Body of pancreas (tissue), 4 donors: Measurements from ENCODE around the gene CACNA1C. TPM values are rescaled to one million over a fixed set of nuclear protein-coding genes. Genes with fewer than 3 reads are reported as not detected.

Experiments used
- ATAC-seq: fragments of 150-250 bp; one replicate; pipeline ENCODE4 v1.9.1; 2016
- DNase-seq, 4 donors: peaks; one replicate each; pipeline ENCODE4 v3.0.0-alpha.2; 2019
- H3K27ac ChIP-seq, 4 donors: fragments of 200-600 bp; sonication (generic); 1 replicate in 3 of 4; 2 replicates in 1 of 4; pipeline versions ENCODE4 v1.5.1 to v1.6.1; 2016 to 2019; ENCODE audit warnings: mild to moderate bottlenecking in 1 of 4, mixed read lengths in 1 of 4, moderate library complexity in 1 of 4
- H3K27me3 ChIP-seq, 2 donors: fragments of 200-600 bp; sonication (generic); one replicate each; pipeline ENCODE4 v1.6.0; 2016; ENCODE audit warnings: mild to moderate bottlenecking in 1 of 2
- H3K36me3 ChIP-seq, 2 donors: fragments of 200-600 bp; sonication (generic); replicated peaks in 1 of 2; 2 replicates each; pipeline ENCODE4 v1.5.1; 2016; ENCODE audit warnings: low read depth in 2 of 2; ENCODE audit not compliant: insufficient read depth in 1 of 2
- H3K4me1 ChIP-seq: fragments of 200-600 bp; sonication (generic); one replicate; pipeline ENCODE4 v1.6.0; 2016
- H3K4me3 ChIP-seq, 2 donors: fragments of 200-600 bp; sonication (generic); 1 replicate in 1 of 2; 2 replicates in 1 of 2; pipeline ENCODE4 v1.5.1; 2016 to 2019
- H3K9me3 ChIP-seq, 3 donors: fragments of 200-600 bp; sonication (generic); 1 replicate in 2 of 3; 2 replicates in 1 of 3; pipeline ENCODE4 v1.5.1; 2016
- POLR2A ChIP-seq, 3 donors: fragments of 450-650 bp; IDR thresholded peaks; one replicate each; pipeline ENCODE4 v1.6.1; 2016; ENCODE audit warnings: antibody characterized with exemption in 3 of 3, mild to moderate bottlenecking in 2 of 3
- WGBS, 2 donors: methylation state at CpG; one replicate each; pipeline ENCODE4 v1.1.5; 2017; 5-methylcytosine and 5-hydroxymethylcytosine counted together
- intact Hi-C: fragments of 100-400 bp; cut with DNase I; formaldehyde crosslinking; loops from one replicate; pipeline ENCODE4 v1.15.1; 2023
- total RNA-seq, 2 donors: library from RNA; depleted of rRNA; stranded (reverse); fragments of >200 nt; gene quantifications; one replicate each; pipeline ENCODE4 v1.1.0, GENCODE V29; 2016
- TF ChIP-seq, protein P1 (sequence below), 7 experiments: fragments of 450-650 bp in 4 of 7; fragments of 200-600 bp in 3 of 7; sonication (generic) in 3 of 7; IDR thresholded peaks; one replicate each; pipeline ENCODE4 v1.5.1; 2016 to 2019; ENCODE audit warnings: antibody characterized with exemption in 7 of 7

The CACNA1C gene
- total RNA-seq, 2 donors from 2014 or later, result 2.3 to 4.4 TPM

DNA sequence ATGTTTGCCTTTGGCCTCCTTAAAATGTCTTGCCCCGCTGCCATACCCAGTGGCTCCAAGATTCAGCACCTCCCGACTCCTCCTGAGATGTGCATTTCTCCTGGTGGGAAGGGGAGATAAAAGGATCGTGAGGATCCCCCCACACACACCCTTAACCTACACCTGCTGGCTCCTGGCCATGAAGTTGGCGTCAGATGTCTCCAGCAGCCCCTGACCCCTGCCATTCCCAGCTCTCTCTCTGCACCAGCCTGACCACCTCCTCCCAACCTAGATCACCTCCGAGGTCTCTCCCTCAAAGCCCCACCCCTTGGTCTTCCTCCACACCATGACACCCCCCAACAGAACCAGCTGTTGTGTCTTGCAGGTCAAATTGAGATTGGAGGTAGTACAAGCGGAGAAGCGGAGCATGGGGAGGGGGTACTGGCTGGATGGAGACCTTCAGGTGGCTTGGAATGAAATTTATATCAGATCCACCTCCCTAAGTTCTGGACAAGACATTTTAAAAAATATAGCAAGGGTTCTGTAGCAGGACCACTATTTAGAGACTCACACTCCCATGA, 590.9 kb downstream of the CACNA1C start:
- H3K36me3 ChIP-seq, result no peaks in the 10 kb centered on the region
- H3K27ac ChIP-seq, result no peak overlapping the region
- ATAC-seq (no peak), DNase-seq (no peak)
- intact Hi-C loops, result no loop called here
- 61 to 72% methylated on average over 7 of the region's 7 CpGs for WGBS, 2 donors
- no peak overlapping the region for H3K4me3 ChIP-seq
- no peaks in the 10 kb centered on the region for H3K4me1 ChIP-seq
- TF ChIP-seq POLR2A (IDR thresholded peaks at IDR 0.05), result no peak
- TF ChIP-seq, protein P1, sequence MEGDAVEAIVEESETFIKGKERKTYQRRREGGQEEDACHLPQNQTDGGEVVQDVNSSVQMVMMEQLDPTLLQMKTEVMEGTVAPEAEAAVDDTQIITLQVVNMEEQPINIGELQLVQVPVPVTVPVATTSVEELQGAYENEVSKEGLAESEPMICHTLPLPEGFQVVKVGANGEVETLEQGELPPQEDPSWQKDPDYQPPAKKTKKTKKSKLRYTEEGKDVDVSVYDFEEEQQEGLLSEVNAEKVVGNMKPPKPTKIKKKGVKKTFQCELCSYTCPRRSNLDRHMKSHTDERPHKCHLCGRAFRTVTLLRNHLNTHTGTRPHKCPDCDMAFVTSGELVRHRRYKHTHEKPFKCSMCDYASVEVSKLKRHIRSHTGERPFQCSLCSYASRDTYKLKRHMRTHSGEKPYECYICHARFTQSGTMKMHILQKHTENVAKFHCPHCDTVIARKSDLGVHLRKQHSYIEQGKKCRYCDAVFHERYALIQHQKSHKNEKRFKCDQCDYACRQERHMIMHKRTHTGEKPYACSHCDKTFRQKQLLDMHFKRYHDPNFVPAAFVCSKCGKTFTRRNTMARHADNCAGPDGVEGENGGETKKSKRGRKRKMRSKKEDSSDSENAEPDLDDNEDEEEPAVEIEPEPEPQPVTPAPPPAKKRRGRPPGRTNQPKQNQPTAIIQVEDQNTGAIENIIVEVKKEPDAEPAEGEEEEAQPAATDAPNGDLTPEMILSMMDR (IDR thresholded peaks at IDR 0.05), result no peak
- H3K9me3 ChIP-seq, result no peaks in the 10 kb centered on the region
- H3K27me3 ChIP-seq, result no peaks in the 10 kb centered on the region

DNA sequence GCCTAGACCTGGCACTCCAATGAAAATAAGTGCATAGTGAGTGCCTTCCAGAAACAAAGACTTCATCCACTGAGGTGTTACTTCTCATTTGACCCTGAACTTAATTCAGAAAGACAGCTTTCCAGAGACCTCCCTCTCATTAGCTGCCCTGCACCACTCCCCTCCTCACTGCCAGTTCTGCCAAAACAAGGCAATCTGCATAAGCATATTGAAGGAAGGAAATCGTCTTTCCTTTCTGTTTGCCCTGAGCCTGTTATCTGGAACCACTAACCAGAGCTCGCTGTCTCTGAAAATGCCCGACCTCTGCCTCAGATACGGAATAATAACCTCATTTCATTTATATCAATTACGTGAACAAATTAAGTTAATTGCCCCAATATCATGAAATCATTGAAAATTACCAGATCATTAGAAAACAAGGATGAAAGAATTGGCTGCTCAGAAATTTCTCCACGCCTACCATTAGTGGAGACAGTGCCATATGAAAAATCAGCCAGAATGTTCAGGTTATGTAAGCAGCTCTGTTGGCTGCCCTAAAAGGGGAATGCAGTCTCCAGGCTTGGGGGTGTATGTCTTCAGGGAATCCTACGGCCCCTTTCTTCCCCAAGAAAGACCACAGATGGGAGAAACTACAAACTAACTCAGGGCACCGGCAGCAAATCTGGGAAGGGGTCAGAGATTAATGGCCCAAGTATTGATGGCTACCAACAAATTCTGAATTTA, 592.1 kb downstream of the CACNA1C start:
- intact Hi-C loops, result no loop called here
- H3K4me3 ChIP-seq, result no peak overlapping the region
- DNase-seq (no peak), ATAC-seq (no peak)
- WGBS, 2 donors, result 28 to 29% methylated on average over 8 of the region's 8 CpGs
- no peaks in the 10 kb centered on the region for H3K9me3 ChIP-seq
- no peaks in the 10 kb centered on the region for H3K4me1 ChIP-seq
- no peaks in the 10 kb centered on the region for H3K36me3 ChIP-seq
- H3K27me3 ChIP-seq, result no peaks in the 10 kb centered on the region
- H3K27ac ChIP-seq, result no peak overlapping the region
- TF ChIP-seq POLR2A (IDR thresholded peaks at IDR 0.05), result no peak
- TF ChIP-seq, protein P1 (IDR thresholded peaks at IDR 0.05), result no peak

DNA sequence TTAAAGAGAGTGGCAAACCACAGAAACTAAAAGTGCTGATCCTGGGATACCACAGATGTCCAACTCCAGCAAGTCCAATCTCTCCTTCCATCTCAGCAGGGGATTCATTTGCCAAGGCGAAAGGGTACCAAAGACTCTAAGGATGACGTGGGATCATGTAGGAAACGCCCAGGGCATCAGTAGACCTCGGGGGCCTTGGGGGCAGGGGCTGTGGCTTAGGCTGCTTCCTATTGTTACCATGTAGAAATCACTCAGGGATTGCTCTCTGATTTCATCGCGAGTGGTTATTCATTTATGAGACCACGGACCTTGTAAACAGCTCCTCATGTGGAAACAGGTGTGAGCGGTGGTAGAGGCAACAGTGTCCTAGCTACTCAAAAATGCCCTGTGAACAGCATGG, 592.7 kb downstream of the CACNA1C start:
- WGBS, 2 donors, result 34 to 62% methylated on average over 6 to 8 of the region's 8 CpGs
- Histone ChIP-seq H3K27ac (no peak overlapping the region), H3K36me3 (no peaks in the 10 kb centered on the region), H3K27me3 (no peaks in the 10 kb centered on the region), H3K9me3 (no peaks in the 10 kb centered on the region), H3K4me3 (no peak overlapping the region), H3K4me1 (no peaks in the 10 kb centered on the region)
- ATAC-seq (no peak), DNase-seq (no peak)
- TF ChIP-seq, protein P1 (IDR thresholded peaks at IDR 0.05), result no peak
- TF ChIP-seq POLR2A (IDR thresholded peaks at IDR 0.05), result no peak
- intact Hi-C loops, result no loop called here

DNA sequence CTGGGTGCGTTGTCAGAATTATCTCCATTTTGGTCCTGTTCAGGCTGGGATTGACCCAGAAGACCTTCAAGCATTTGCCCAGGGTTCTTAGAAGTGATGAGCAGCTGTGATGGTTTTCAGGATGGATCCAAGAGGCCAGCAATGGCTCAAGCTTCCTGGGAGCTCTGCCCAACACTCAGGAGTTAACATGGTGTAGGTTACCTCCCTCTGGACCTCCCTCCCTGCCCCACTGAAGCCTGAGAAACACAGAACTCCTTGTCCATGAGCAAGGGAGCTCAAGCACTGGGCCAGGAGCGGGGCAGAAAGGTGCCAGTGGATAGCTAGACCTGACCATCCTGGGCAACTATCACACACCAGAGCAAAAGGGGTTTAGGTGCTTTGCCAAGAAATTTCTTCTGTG, 593.6 kb downstream of the CACNA1C start:
- 80% methylated on average over 2 of the region's 2 CpGs for WGBS, 2 donors
- no peaks in the 10 kb centered on the region for H3K4me1 ChIP-seq
- H3K4me3 ChIP-seq, result no peak overlapping the region
- DNase-seq, result no peak
- H3K27ac ChIP-seq, result no peak overlapping the region
- intact Hi-C loops, result no loop called here
- no peaks in the 10 kb centered on the region for H3K27me3 ChIP-seq
- no peaks in the 10 kb centered on the region for H3K9me3 ChIP-seq
- no peaks in the 10 kb centered on the region for H3K36me3 ChIP-seq
- TF ChIP-seq, protein P1 (IDR thresholded peaks at IDR 0.05), result no peak
- TF ChIP-seq POLR2A (IDR thresholded peaks at IDR 0.05), result no peak
- ATAC-seq, result no peak

DNA sequence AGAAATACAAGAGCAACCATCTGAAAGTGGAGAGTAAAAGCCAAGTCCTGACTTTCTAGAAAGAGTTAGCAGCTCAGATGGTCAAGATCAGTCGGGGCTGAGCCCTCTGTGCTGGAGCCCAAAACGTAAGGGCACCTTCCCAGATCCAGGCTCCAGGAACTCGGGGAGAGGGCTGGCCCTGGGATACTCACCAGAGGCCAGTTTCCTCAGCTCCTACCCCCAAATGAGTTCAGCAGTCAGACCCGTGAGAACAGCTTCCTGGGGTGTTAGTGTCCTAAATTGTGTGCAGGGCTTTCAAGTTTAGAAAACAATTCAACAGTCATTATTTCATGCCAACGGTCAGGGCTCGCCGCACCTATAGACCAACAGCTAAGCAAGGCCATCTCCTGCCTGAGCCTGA, 594.4 kb downstream of the CACNA1C start:
- no peak for ATAC-seq
- Histone ChIP-seq H3K4me3 (no peak overlapping the region), H3K4me1 (no peaks in the 10 kb centered on the region), H3K9me3 (no peaks in the 10 kb centered on the region), H3K27ac (no peak overlapping the region), H3K27me3 (no peaks in the 10 kb centered on the region), H3K36me3 (no peaks in the 10 kb centered on the region)
- 67 to 69% methylated on average over 4 to 7 of the region's 7 CpGs for WGBS, 2 donors
- intact Hi-C loops, result no loop called here
- no peak for TF ChIP-seq POLR2A (IDR thresholded peaks at IDR 0.05)
- TF ChIP-seq, protein P1 (IDR thresholded peaks at IDR 0.05), result no peak
- no peak for DNase-seq
